Nephron (organoid): ENCODE results near the gene PELI2.

Experiments
- H3K27ac Mint-ChIP-seq, 3 experiments: 2 replicates each; pipeline ENCODE4 v1.8.0; 2020; ENCODE audit warnings: mixed read lengths in 3 of 3, mild to moderate bottlenecking in 2 of 3, moderate library complexity in 1 of 3
- H3K27me3 Mint-ChIP-seq: 2 replicates; pipeline ENCODE4 v1.8.0; 2021; ENCODE audit warnings: low read depth, mild to moderate bottlenecking, moderate library complexity, mixed read lengths
- H3K36me3 Mint-ChIP-seq: 2 replicates; pipeline ENCODE4 v1.8.0; 2020; ENCODE audit warnings: low read depth, mixed read lengths
- H3K4me1 Mint-ChIP-seq: 2 replicates; pipeline ENCODE4 v1.8.0; 2020; ENCODE audit warnings: mixed read lengths
- H3K4me3 Mint-ChIP-seq, 3 experiments: 2 replicates each; pipeline ENCODE4 v1.8.0; 2020; ENCODE audit warnings: mild to moderate bottlenecking in 3 of 3, mixed read lengths in 3 of 3, moderate library complexity in 2 of 3
- H3K9me3 Mint-ChIP-seq: 2 replicates; pipeline ENCODE4 v1.8.0; 2020; ENCODE audit warnings: mixed read lengths
- CTCF ChIP-seq, 3 experiments: fragments of 200-600 bp; sonication (generic); IDR thresholded peaks; one replicate each; pipeline ENCODE4 v1.5.0; 2021; ENCODE audit warnings: antibody characterized with exemption in 3 of 3; ENCODE audit not compliant: unreplicated experiment in 3 of 3

PELI2 gene

GRCh38 chr14:56121816-56122215, 3.6 kb downstream of the PELI2 start:
- no peak for TF ChIP-seq CTCF (IDR thresholded peaks at IDR 0.05; ENCODE audit: unreplicated experiment in 3 of 3)
- H3K4me3 Mint-ChIP-seq: peak overlapping the region; percentile 37 to 58 (median 38)

DNA sequence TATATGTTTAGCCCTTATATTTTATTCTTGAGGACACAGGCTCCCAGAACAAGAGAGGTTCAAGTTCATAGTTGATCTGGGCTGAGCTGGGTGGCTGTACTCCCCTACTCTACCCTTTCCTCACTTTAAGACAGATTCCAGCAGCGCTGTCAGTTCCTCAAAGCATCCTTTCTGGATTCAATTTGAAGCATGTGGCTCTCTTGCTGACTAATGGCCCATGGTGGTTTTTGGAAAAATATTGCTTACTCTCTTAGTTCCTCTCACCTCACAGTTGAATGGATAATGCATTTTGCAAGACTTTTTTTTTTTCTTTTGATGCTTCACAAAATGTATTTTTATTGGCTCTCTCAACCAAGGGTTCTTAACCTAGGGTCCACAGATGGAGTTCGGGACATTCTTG, 4.1 kb downstream of the PELI2 start:
- Mint-ChIP-seq H3K4me3 (no peak overlapping the region), H3K27ac (no peak overlapping the region), H3K4me1 (peaks cover 22% of the 10 kb centered on the region), H3K9me3 (no peaks in the 10 kb centered on the region), H3K27me3 (peaks cover 50% of the 10 kb centered on the region), H3K36me3 (no peaks in the 10 kb centered on the region)
- no peak for TF ChIP-seq CTCF (IDR thresholded peaks at IDR 0.05; ENCODE audit: unreplicated experiment in 3 of 3)

More at GRCh38 chr14:56121816-56122215, 3.6 kb downstream of the PELI2 start:
- no peaks in the 10 kb centered on the region for H3K36me3 Mint-ChIP-seq
- peaks cover 22% of the 10 kb centered on the region for H3K4me1 Mint-ChIP-seq
- peaks cover 49% of the 10 kb centered on the region for H3K27me3 Mint-ChIP-seq
- no peaks in the 10 kb centered on the region for H3K9me3 Mint-ChIP-seq
- no peak overlapping the region for H3K27ac Mint-ChIP-seq

- no peaks in the 10 kb centered on the region for H3K9me3 Mint-ChIP-seq
- peak overlapping the region in 2 of 3 experiments; percentile 25 to 52 for H3K27ac Mint-ChIP-seq
- H3K27me3 Mint-ChIP-seq: peaks cover 54% of the 10 kb centered on the region
- no peaks in the 10 kb centered on the region for H3K36me3 Mint-ChIP-seq
- no peak overlapping the region for H3K4me3 Mint-ChIP-seq
- H3K4me1 Mint-ChIP-seq: peaks cover 22% of the 10 kb centered on the region
- no peak for TF ChIP-seq CTCF (IDR thresholded peaks at IDR 0.05; ENCODE audit: unreplicated experiment in 3 of 3)
Observed at GRCh38 chr14:56124327-56124726, 6.1 kb downstream of the PELI2 start.

GRCh38 chr14:56125772-56126636, 7.8 kb downstream of the PELI2 start:
- Mint-ChIP-seq H3K9me3 (no peaks in the 10 kb centered on the region), H3K36me3 (no peaks in the 10 kb centered on the region), H3K27ac (no peak overlapping the region), H3K4me3 (no peak overlapping the region), H3K4me1 (peaks cover 7% of the 10 kb centered on the region), H3K27me3 (peaks cover 45% of the 10 kb centered on the region)
- TF ChIP-seq CTCF (IDR thresholded peaks at IDR 0.05; ENCODE audit: unreplicated experiment in 3 of 3): no peak

- Mint-ChIP-seq H3K27me3 (peaks cover 39% of the 10 kb centered on the region), H3K9me3 (no peaks in the 10 kb centered on the region), H3K27ac (no peak overlapping the region), H3K36me3 (no peaks in the 10 kb centered on the region), H3K4me1 (peaks cover 5% of the 10 kb centered on the region), H3K4me3 (no peak overlapping the region)
- TF ChIP-seq CTCF (IDR thresholded peaks at IDR 0.05; ENCODE audit: unreplicated experiment in 3 of 3): no peak
Observed at GRCh38 chr14:56126637-56126913, 8.4 kb downstream of the PELI2 start.

GRCh38 chr14:56127156-56127555, 8.9 kb downstream of the PELI2 start:
- peaks cover 5% of the 10 kb centered on the region for H3K4me1 Mint-ChIP-seq
- no peak overlapping the region for H3K27ac Mint-ChIP-seq
- H3K36me3 Mint-ChIP-seq: no peaks in the 10 kb centered on the region
- TF ChIP-seq CTCF (IDR thresholded peaks at IDR 0.05; ENCODE audit: unreplicated experiment in 3 of 3): no peak
- H3K4me3 Mint-ChIP-seq: no peak overlapping the region
- H3K9me3 Mint-ChIP-seq: no peaks in the 10 kb centered on the region
- peaks cover 35% of the 10 kb centered on the region for H3K27me3 Mint-ChIP-seq
